Measurements from ENCODE around the gene BBX. TPM values are rescaled to one million over a fixed set of nuclear protein-coding genes. Genes with fewer than 3 reads are reported as not detected.

The BBX gene
- total and polyA plus RNA-seq, 2 donors from 2014 or later = 8.1 to 85.8 TPM

DNA sequence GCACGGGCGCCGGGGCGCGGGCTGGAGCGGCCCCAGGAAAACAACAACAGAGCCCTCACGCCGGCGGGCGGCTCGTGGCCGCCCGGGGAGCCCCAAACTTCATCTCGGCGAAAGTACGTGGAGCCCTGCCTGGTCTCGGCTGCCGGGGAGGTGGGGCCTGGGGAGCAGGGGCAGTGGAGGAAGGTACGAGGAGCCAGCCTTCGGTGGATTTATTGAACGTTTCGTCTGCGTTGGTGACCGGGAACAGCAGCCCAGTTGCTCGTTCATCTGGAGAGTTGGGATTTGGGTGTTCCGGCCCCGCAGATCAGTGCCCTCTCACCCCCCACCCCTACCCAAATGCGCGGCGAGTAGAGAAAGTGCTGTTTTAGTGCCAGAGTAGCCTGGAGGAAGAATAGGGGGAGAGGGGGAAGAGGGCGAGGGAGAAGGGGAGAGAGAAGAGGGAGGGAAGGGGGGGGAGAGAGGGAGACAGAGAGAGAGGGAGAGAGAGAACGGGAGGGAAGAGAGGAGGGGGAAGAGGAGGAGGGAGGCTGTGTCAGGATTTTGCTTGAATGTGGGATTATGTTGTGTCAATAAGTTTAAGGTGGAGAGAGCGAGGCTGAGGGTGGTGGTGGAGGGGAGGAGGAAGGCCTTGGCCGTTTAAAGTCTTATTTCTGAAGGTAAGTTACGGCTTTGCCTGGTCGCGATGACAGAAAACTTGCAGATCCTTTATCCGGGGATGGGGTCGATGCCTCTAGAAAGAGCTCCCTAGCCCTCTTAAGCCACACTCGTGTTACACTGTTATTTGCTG, 970 bp downstream of the BBX start:
- FAIRE-seq (no peak), DNase-seq (peak in 4 of 5 donors; percentile 75 to 90 (median 80))
- peak overlapping the region; percentile 95 to 96 for H3K27ac ChIP-seq (ENCODE audit: low read depth in 2 of 2, low read length in 2 of 2)
- intact Hi-C loops (cut with DNase I) = no loop called here
- H3K36me3 ChIP-seq (ENCODE audit: control insufficient read depth in 2 of 3, insufficient read depth in 3 of 3, low read length in 3 of 3) = no peaks in the 10 kb centered on the region
- no peaks in the 10 kb centered on the region for H3K27me3 ChIP-seq (ENCODE audit: control insufficient read depth, insufficient read depth, low read length)
- peaks cover 0 to 11% (median 2%) of the 10 kb centered on the region in 3 donors for H3K4me1 ChIP-seq (ENCODE audit: control insufficient read depth in 2 of 3, insufficient read depth in 2 of 3, low read depth in 1 of 3, low read length in 3 of 3)
- TF ChIP-seq CTCF (IDR thresholded peaks at IDR 0.05; ENCODE audit: borderline replicate concordance, extremely low read depth, insufficient read depth) = no peak
- H3K4me3 ChIP-seq (ENCODE audit: low read length in 3 of 3) = peak overlapping the region; percentile 86 to 97 (median 92)
- H3K9ac ChIP-seq (ENCODE audit: low read length in 3 of 3) = peak overlapping the region; percentile 81 to 95 (median 89)
- H3K9me3 ChIP-seq (ENCODE audit: control insufficient read depth in 2 of 3, insufficient read depth in 1 of 3, low read length in 3 of 3) = no peaks in the 10 kb centered on the region

GRCh38 chr3:107524326-107524840, 1.6 kb downstream of the BBX start:
- peaks cover 0 to 1% (median 0%) of the 10 kb centered on the region in 3 donors for H3K36me3 ChIP-seq (ENCODE audit: control insufficient read depth in 2 of 3, insufficient read depth in 3 of 3, low read length in 3 of 3)
- TF ChIP-seq CTCF (IDR thresholded peaks at IDR 0.05; ENCODE audit: borderline replicate concordance, extremely low read depth, insufficient read depth) = no peak
- peak overlapping the region; percentile 95 to 96 for H3K27ac ChIP-seq (ENCODE audit: low read depth in 2 of 2, low read length in 2 of 2)
- peaks cover 0 to 11% (median 2%) of the 10 kb centered on the region in 3 donors for H3K4me1 ChIP-seq (ENCODE audit: control insufficient read depth in 2 of 3, insufficient read depth in 2 of 3, low read depth in 1 of 3, low read length in 3 of 3)
- H3K27me3 ChIP-seq (ENCODE audit: control insufficient read depth, insufficient read depth, low read length) = no peaks in the 10 kb centered on the region
- peak overlapping the region; percentile 81 to 95 (median 89) for H3K9ac ChIP-seq (ENCODE audit: low read length in 3 of 3)
- no peaks in the 10 kb centered on the region for H3K9me3 ChIP-seq (ENCODE audit: control insufficient read depth in 2 of 3, insufficient read depth in 1 of 3, low read length in 3 of 3)
- intact Hi-C loops (cut with DNase I) = no loop called here
- FAIRE-seq = no peak
- peak overlapping the region; percentile 86 to 97 (median 92) for H3K4me3 ChIP-seq (ENCODE audit: low read length in 3 of 3)
- peak in 2 of 5 donors; percentile 66 to 75 for DNase-seq

GRCh38 chr3:107524841-107525643, 2.3 kb downstream of the BBX start:
- peak overlapping the region; percentile 82 to 95 (median 89) for H3K9ac ChIP-seq (ENCODE audit: low read length in 3 of 3)
- H3K36me3 ChIP-seq (ENCODE audit: control insufficient read depth in 2 of 3, insufficient read depth in 3 of 3, low read length in 3 of 3) = peaks cover 0 to 2% (median 0%) of the 10 kb centered on the region in 3 donors
- no peak for TF ChIP-seq CTCF (IDR thresholded peaks at IDR 0.05; ENCODE audit: borderline replicate concordance, extremely low read depth, insufficient read depth)
- peak; percentile 75 to 87 (median 82) for DNase-seq
- H3K4me1 ChIP-seq (ENCODE audit: control insufficient read depth in 2 of 3, insufficient read depth in 2 of 3, low read depth in 1 of 3, low read length in 3 of 3) = peaks cover 0 to 11% (median 2%) of the 10 kb centered on the region in 3 donors
- no peaks in the 10 kb centered on the region for H3K27me3 ChIP-seq (ENCODE audit: control insufficient read depth, insufficient read depth, low read length)
- intact Hi-C loops (cut with DNase I) = no loop called here
- no peaks in the 10 kb centered on the region for H3K9me3 ChIP-seq (ENCODE audit: control insufficient read depth in 2 of 3, insufficient read depth in 1 of 3, low read length in 3 of 3)
- H3K27ac ChIP-seq (ENCODE audit: low read depth in 2 of 2, low read length in 2 of 2) = peak overlapping the region; percentile 95 to 96
- no peak for FAIRE-seq
- H3K4me3 ChIP-seq (ENCODE audit: low read length in 3 of 3) = peak overlapping the region; percentile 86 to 97 (median 95)

All from kidney (tissue), 14 donors.